ENCODE measurements around the gene HERC5.
"Not testable (repeated sequence)": the region's sequence is repeated elsewhere in the genome, so short reads cannot be mapped to it uniquely, and the experiment has no call there.

Gene HERC5

GRCh38 chr4:88456670-88457306, at the start of gene HERC5:
HERC5 (plus strand) TSS chr4:88457119; CDS start chr4:88457270, 151 bp downstream.
- no peaks in the 10 kb centered on the region for H3K27me3 Mint-ChIP-seq
- peak within 1 kb of the TSS; percentile 91 for H3K27ac Mint-ChIP-seq
- peak; percentile 98 for ATAC-seq
- peak within 1 kb of the TSS; percentile 99 for H3K4me3 Mint-ChIP-seq
- H3K36me3 Mint-ChIP-seq: peaks cover 7% of the 10 kb centered on the region
- peaks cover 14% of the 10 kb centered on the region for H3K4me1 Mint-ChIP-seq
- H3K9me3 Mint-ChIP-seq: peaks cover 5% of the 10 kb centered on the region

GRCh38 chr4:88409206-88409605, 47.7 kb upstream of the HERC5 start:
- Mint-ChIP-seq H3K4me1 (no peaks in the 10 kb centered on the region), H3K27me3 (no peaks in the 10 kb centered on the region), H3K27ac (no peak overlapping the region), H3K9me3 (no peaks in the 10 kb centered on the region), H3K4me3 (no peak overlapping the region), H3K36me3 (peaks cover 23% of the 10 kb centered on the region)
- no peak for ATAC-seq

GRCh38 chr4:88409789-88410188, 47.1 kb upstream of the HERC5 start:
- Mint-ChIP-seq H3K27me3 (no peaks in the 10 kb centered on the region), H3K9me3 (no peaks in the 10 kb centered on the region), H3K36me3 (peaks cover 23% of the 10 kb centered on the region), H3K4me1 (no peaks in the 10 kb centered on the region), H3K27ac (no peak overlapping the region), H3K4me3 (no peak overlapping the region)
- ATAC-seq: no peak

GRCh38 chr4:88411491-88412096, 45.3 kb upstream of the HERC5 start:
- no peak overlapping the region for H3K4me3 Mint-ChIP-seq
- H3K27ac Mint-ChIP-seq: no peak overlapping the region
- H3K4me1 Mint-ChIP-seq: no peaks in the 10 kb centered on the region
- H3K36me3 Mint-ChIP-seq: peaks cover 25% of the 10 kb centered on the region
- ATAC-seq: peak; percentile 57
- H3K9me3 Mint-ChIP-seq: no peaks in the 10 kb centered on the region
- no peaks in the 10 kb centered on the region for H3K27me3 Mint-ChIP-seq

GRCh38 chr4:88413801-88414200, 43.1 kb upstream of the HERC5 start:
- H3K9me3 Mint-ChIP-seq: no peaks in the 10 kb centered on the region
- no peaks in the 10 kb centered on the region for H3K27me3 Mint-ChIP-seq
- H3K36me3 Mint-ChIP-seq: peaks cover 18% of the 10 kb centered on the region
- no peaks in the 10 kb centered on the region for H3K4me1 Mint-ChIP-seq
- no peak overlapping the region for H3K4me3 Mint-ChIP-seq
- ATAC-seq: no peak
- H3K27ac Mint-ChIP-seq: no peak overlapping the region

- ATAC-seq: no peak
- no peak overlapping the region for H3K27ac Mint-ChIP-seq
- no peak overlapping the region for H3K4me3 Mint-ChIP-seq
- no peaks in the 10 kb centered on the region for H3K9me3 Mint-ChIP-seq
- no peaks in the 10 kb centered on the region for H3K27me3 Mint-ChIP-seq
- peaks cover 18% of the 10 kb centered on the region for H3K36me3 Mint-ChIP-seq
- H3K4me1 Mint-ChIP-seq: no peaks in the 10 kb centered on the region
These were observed 42.2 kb upstream of the HERC5 start for GRCh38 chr4:88414755-88415154.

- H3K4me1 Mint-ChIP-seq: no peaks in the 10 kb centered on the region
- no peak overlapping the region for H3K4me3 Mint-ChIP-seq
- H3K9me3 Mint-ChIP-seq: no peaks in the 10 kb centered on the region
- no peak overlapping the region for H3K27ac Mint-ChIP-seq
- ATAC-seq: no peak
- H3K27me3 Mint-ChIP-seq: no peaks in the 10 kb centered on the region
- peaks cover 7% of the 10 kb centered on the region for H3K36me3 Mint-ChIP-seq
These were observed 40.9 kb upstream of the HERC5 start for GRCh38 chr4:88415982-88416381.

- Mint-ChIP-seq H3K36me3 (peaks cover 12% of the 10 kb centered on the region), H3K4me1 (no peaks in the 10 kb centered on the region), H3K27ac (no peak overlapping the region), H3K9me3 (no peaks in the 10 kb centered on the region), H3K4me3 (no peak overlapping the region), H3K27me3 (no peaks in the 10 kb centered on the region)
- no peak for ATAC-seq
These were observed 38.5 kb upstream of the HERC5 start for GRCh38 chr4:88418411-88418810.

GRCh38 chr4:88419874-88420273, 37.0 kb upstream of the HERC5 start:
- no peaks in the 10 kb centered on the region for H3K27me3 Mint-ChIP-seq
- H3K4me1 Mint-ChIP-seq: no peaks in the 10 kb centered on the region
- no peak for ATAC-seq
- no peak overlapping the region for H3K4me3 Mint-ChIP-seq
- H3K27ac Mint-ChIP-seq: no peak overlapping the region
- H3K36me3 Mint-ChIP-seq: peaks cover 12% of the 10 kb centered on the region
- no peaks in the 10 kb centered on the region for H3K9me3 Mint-ChIP-seq

- no peaks in the 10 kb centered on the region for H3K27me3 Mint-ChIP-seq
- H3K4me1 Mint-ChIP-seq: no peaks in the 10 kb centered on the region
- peaks cover 7% of the 10 kb centered on the region for H3K36me3 Mint-ChIP-seq
- no peak overlapping the region for H3K4me3 Mint-ChIP-seq
- H3K9me3 Mint-ChIP-seq: no peaks in the 10 kb centered on the region
- H3K27ac Mint-ChIP-seq: no peak overlapping the region
- ATAC-seq: no peak
These were observed 36.1 kb upstream of the HERC5 start for GRCh38 chr4:88420844-88421243.

GRCh38 chr4:88422403-88422802, 34.5 kb upstream of the HERC5 start:
- Mint-ChIP-seq H3K27me3 (no peaks in the 10 kb centered on the region), H3K36me3 (peaks cover 6% of the 10 kb centered on the region), H3K4me1 (no peaks in the 10 kb centered on the region), H3K27ac (no peak overlapping the region), H3K4me3 (no peak overlapping the region), H3K9me3 (no peaks in the 10 kb centered on the region)
- no peak for ATAC-seq

GRCh38 chr4:88429401-88429800, 27.5 kb upstream of the HERC5 start:
- H3K27ac Mint-ChIP-seq: no peak overlapping the region
- H3K36me3 Mint-ChIP-seq: peaks cover 20% of the 10 kb centered on the region
- H3K4me1 Mint-ChIP-seq: no peaks in the 10 kb centered on the region
- no peak for ATAC-seq
- H3K4me3 Mint-ChIP-seq: no peak overlapping the region
- peaks cover 3% of the 10 kb centered on the region for H3K9me3 Mint-ChIP-seq
- no peaks in the 10 kb centered on the region for H3K27me3 Mint-ChIP-seq

GRCh38 chr4:88435987-88436693, 20.8 kb upstream of the HERC5 start:
- H3K27me3 Mint-ChIP-seq: no peaks in the 10 kb centered on the region
- peaks cover 36% of the 10 kb centered on the region for H3K36me3 Mint-ChIP-seq
- no peak for ATAC-seq
- H3K4me1 Mint-ChIP-seq: no peaks in the 10 kb centered on the region
- no peak overlapping the region for H3K4me3 Mint-ChIP-seq
- peaks cover 3% of the 10 kb centered on the region for H3K9me3 Mint-ChIP-seq
- H3K27ac Mint-ChIP-seq: no peak overlapping the region

- ATAC-seq, H3K4me3 Mint-ChIP-seq, H3K27ac Mint-ChIP-seq, H3K9me3 Mint-ChIP-seq, H3K27me3 Mint-ChIP-seq, H3K4me1 Mint-ChIP-seq: not testable (repeated sequence)
- H3K36me3 Mint-ChIP-seq: peaks cover 49% of the 10 kb centered on the region
These were observed 19.0 kb upstream of the HERC5 start for GRCh38 chr4:88437873-88438272.

- H3K4me1 Mint-ChIP-seq: no peaks in the 10 kb centered on the region
- ATAC-seq: no peak
- H3K27ac Mint-ChIP-seq: peak overlapping the region; percentile 8
- H3K9me3 Mint-ChIP-seq: peaks cover 6% of the 10 kb centered on the region
- H3K36me3 Mint-ChIP-seq: peaks cover 44% of the 10 kb centered on the region
- H3K27me3 Mint-ChIP-seq: no peaks in the 10 kb centered on the region
- H3K4me3 Mint-ChIP-seq: no peak overlapping the region
These were observed 17.7 kb upstream of the HERC5 start for GRCh38 chr4:88439161-88439760.

All from stimulated activated memory B cell treated with anti-CD40 and anti-IgM and Interleukin-4, amounts not matched to agents 10 μg/mL and 1 μg/mL and 100 μg/mL, for 72 hours (primary cell).